SW 1271 (cell line): Measurements from ENCODE around the gene UBE2E2.

ENCODE experiments used
- DNase-seq, 2 experiments: peaks; one replicate each; lab custom pipeline; 2025; lab: John Stamatoyannopoulos, UW

Gene UBE2E2

DNA sequence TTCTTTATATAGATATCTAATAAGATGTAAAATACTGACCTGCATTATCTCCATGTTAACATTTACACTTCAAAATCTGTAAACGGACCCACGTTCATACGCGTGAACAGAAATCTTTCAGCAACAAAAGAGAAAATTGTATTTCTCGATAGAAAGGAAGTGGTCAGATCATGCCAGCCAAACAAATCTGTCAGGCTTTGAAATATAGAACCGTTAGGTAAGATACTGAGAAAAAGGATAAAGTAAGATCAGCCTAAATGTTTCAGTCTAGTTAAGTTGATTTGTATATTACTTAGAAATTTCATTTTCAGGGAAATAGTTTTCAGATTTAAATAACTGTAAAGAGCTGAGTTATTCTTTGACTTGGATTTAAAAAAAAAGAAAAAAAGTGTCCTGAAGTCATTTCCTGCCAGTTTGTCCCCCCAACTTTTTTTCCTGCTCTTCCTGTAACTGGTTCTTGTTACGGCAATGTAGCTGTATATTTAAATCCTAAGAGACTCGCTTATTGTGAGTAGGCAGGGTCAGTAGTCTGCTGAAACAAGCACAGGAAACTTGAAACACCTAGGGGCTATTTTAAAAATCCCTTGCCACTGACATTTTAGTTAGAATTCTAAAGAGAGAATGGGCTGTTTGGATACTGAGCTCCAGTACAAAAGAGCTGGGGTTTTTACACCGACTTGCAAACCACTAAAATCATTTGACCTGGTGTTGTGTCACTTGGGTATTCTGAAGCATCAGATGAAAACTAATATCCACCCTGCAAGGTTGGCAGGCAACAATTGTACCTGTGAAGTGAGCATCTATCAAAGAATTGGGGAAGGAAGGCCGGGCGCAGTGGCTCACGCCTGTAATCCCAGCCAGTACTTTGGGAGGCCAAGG is 237.5 kb downstream of the UBE2E2 start:
- no peak for DNase-seq

DNA sequence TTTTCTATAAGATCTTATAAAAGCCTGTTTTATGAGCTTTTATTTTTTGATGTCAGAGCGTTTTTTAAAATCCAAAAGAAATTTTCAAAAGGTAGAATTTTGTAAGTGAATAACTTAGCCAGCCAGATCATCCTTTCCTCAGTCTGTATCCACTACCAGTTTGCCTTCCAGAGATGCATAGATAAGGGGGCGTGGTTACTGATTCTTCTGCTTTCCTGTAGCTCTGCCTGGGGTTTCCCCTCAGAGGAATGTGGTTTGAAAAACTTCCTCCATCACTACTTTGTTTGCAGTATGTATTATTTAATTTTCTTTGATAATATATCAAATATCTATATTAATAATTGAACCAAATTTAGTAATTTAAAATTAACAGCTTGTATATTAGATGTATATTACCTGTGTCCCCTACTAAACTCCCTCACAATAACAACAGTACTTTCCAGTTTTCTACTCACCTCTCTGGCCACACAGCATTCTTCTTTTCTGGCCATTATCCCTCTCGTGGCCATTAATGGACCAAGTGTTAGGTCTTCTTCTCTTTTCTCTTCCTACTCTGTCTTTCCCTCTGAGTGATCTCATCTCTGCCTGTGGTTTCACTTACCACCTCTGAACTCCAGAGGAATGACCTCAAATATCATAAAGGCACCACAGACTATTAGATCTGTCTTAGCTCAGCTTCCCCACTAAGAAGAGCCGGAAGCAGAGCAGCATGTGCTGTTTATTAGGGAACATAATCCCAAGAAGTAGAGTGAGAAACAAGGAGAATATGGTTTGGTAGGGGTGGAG is 239.7 kb downstream of the UBE2E2 start:
- DNase-seq = no peak

DNA sequence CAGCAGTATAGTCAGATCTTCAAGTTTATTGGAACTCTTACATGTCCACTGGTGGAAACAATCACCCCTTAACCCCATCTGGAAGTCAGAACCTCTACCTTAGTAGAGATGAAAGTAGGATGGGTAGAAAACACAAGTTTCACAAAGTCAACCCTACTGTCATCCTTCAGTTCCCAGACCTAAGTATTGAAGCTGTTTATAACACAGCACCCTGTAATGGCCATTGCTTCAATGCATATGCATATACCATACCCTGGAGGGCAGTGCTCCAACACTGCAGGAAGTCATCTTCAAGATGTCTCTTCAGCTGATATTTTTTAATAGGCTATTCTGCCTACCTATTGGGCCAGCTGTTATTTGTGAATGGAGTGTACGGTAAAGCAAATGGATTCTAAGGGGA is 241.3 kb downstream of the UBE2E2 start:
- DNase-seq = no peak

DNA sequence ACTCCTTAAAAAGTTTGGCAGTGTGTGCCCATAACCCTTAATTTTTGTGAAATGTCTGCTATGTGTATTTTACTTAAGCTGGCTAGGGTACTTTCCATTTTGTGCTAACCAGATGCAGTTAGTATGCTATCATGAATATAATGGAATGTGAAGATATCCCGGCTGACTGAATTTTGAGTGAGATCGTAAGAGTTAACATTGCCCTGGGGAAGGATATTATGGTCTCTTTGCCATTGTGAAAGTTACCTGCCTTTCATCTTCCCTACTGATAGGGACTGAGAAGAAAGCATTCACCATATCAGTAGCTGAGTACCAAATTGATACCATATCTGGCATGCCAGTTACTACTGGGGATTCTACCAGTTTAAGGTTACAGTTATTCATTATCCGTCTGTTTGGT is 243.2 kb downstream of the UBE2E2 start:
- DNase-seq = no peak

GRCh38 chr3:23448998-23449537 is 245.9 kb downstream of the UBE2E2 start:
- no peak for DNase-seq

DNA sequence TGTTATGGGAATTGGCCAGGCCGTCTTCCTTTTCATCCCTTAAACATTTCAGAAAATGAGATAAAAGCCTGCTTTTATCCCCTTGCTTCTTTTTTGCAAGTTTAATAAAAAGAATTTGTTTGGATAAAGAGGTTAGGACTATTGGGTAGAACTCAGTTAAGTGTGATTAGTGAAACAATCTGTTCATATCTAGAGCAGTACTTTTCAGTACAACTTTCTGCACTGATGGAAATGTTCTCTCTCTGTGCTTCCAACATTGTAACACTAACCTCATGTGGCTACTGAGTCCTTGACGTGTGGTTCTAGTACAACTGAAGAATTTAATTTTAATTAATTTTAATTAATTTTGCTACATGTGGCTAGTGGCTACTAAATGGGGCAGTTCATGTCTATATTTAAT is 246.9 kb downstream of the UBE2E2 start:
- no peak for DNase-seq

DNA sequence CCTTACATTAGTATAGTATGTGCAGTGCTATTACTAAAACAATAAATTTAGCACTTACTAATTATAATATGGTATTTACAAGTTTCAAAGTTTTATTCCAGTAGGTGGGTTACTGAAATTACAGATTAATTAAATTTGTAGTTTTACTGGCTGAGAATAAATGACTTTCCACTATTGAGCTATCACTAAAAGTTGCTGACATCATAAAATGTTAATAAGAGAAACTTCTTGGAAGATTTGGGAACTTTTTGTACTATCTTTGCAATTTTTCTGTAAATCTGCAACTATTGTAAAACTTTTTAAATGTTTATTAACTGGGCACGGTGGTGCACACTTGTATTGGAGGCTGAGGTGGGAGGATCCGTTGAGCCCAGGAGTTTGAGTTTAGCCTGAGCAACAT is 247.7 kb downstream of the UBE2E2 start:
- DNase-seq = no peak

DNA sequence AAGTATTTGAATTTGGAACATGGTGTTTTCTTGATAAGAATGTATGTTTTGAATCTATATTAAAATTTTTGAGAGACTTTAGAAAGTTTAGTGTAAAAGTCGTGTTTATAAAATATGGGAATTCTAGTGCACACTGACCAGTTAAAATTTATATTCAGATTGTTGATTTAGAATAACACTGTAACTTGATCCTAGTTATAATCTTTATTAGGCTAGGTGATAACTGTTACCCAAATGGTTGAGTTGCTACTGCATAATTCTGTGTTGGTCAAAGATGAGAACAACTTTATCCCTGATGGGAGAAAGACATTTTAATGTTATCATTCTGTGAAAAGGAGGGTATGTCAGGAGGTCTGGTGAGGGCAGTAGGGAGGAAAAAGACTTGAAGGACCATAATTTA is 249.3 kb downstream of the UBE2E2 start:
- DNase-seq = no peak

DNA sequence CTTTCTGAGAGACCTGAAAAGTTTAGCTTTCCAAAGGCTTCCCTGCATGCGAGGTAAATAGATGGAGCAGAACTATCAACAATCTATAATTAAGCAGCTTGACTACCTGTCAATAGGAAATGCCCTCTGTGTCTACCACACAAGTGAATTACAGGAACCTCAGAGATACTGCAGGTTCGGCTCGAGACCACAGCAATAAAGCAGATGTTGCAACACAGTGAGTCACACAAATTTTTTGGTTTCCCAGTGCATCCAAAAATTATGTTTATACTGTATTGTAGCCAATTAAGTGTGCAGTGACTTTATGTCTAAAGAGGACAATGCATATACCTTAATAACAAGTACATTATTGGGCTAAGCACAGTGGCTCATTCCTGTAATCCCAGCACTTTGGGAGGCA is 252.0 kb downstream of the UBE2E2 start:
- DNase-seq = no peak

DNA sequence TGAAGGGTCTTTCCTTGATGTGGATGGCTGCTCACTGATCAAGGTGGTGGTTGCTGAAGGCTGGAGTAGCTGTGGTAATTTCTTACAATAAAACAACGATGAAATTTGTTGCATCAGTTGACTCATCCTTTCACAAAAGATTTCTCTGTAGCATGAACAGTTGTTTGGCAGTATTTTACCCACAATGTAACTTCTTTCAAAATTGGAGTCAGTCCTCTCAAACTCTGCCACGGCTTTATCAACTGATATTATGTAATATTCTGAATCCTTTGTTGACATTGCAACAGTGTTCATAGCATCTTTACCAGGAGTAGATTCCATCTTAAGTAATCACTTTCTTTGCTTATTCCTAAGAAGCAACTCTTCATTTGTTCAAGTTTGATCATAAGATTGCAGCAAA is 252.6 kb downstream of the UBE2E2 start:
- DNase-seq = no peak

DNA sequence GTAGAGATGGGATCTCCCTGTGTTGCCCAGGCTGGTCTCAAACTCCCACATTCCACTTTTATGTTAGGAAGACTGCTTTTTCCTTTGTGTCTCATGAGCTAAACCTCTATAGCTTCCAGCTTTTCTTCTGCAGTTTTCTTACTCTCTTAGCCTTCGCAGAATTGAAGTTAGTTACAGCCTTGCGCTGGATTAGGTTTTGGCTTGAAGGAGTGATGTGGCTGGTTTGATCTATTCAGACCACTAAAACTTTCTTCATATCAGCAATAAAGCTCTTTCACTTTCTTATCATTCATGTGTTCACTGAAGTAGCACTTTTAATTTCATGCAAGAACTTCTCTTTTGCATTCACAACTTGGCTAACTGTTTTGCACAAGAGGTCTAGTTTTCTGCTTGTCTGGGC is 254.6 kb downstream of the UBE2E2 start:
- no peak for DNase-seq

GRCh38 chr3:23459465-23459864 is 256.3 kb downstream of the UBE2E2 start:
- no peak for DNase-seq

DNA sequence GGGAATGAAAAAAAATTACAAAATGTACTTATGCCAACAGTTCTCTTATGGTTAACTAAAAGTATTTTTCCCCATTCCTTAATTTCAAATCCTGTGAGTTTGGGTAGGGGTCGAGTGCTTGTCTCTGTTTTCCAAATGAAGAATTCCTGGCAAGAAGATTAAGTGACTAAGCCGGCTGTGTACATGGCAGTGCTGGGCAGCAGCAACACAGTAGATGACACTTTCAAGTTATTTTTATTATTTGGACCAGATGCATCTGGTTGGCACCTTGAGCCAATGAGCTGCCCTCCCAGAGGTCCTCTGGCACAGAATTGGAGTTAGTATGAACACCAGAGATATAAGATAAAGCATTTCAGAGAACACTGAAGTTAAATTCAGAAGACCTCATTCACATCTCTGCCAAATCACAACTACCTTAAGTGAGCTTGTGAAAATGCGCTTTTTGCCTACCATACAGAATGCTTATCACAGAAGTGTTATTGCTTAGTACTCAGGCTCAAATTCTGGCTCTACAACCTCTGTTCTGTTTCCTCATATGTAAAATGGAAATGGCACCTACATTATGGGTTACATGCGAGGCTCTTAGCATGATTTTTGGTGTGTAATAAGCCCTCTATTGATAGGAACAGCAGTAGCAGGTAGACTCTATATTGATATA is 256.9 kb downstream of the UBE2E2 start:
- no peak for DNase-seq

- no peak for DNase-seq
These were observed 257.9 kb downstream of the UBE2E2 start for GRCh38 chr3:23461069-23461468.

DNA sequence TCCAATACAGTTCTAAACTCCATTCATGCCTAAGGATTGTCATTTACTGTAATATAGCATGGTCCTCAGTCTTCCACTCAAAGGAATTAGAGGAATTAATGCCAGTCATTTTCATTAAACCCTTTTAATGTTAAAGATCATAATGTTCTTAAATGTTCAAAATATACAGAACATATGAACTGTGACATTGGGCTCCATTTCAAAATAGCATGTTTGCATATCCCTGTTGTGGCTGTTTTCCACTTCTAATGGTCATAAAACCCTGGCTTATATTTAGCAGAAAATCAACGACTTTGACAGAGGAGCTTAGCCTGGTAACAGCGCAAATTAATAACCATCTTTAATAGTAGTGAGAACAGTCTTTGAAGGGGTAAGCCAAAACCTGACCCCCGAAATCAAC is 260.7 kb downstream of the UBE2E2 start:
- no peak for DNase-seq

DNA sequence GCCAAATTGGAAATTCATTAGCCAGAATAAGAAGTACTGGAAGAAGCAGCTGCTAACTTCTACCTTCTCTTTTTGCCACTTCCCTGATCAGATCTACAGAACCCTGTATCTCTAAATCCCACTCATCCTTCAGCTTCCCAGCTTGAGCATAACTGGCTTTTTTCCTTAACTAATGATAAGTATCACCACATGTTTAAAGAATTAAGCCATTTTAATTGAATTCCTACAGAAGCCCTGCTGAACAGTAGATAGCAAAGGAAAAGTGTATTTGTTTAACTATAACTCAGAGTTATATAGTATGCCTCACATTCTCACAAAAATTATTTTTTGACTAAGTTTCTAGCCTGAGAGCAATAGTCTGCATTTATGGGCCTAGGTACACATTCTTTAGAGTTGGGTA is 262.4 kb downstream of the UBE2E2 start:
- DNase-seq = no peak

DNA sequence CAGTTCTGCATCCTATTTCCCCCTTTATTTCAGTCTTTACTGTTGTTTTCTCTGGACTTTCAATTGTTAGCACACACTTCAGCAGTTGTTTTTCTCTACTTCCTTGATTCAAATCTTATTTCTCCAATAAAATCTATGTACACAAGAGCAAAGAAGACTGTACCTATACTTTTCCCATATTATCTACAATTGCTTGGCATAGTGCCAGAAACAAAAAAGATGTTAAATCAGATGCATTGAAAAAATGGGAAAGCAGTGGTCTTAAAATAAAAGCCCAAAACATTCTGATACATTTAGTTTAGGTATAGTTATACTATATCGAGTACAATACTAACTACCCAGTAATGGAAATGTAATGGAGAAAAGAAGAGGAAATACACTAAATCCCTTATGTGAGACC is 265.1 kb downstream of the UBE2E2 start:
- no peak for DNase-seq

DNA sequence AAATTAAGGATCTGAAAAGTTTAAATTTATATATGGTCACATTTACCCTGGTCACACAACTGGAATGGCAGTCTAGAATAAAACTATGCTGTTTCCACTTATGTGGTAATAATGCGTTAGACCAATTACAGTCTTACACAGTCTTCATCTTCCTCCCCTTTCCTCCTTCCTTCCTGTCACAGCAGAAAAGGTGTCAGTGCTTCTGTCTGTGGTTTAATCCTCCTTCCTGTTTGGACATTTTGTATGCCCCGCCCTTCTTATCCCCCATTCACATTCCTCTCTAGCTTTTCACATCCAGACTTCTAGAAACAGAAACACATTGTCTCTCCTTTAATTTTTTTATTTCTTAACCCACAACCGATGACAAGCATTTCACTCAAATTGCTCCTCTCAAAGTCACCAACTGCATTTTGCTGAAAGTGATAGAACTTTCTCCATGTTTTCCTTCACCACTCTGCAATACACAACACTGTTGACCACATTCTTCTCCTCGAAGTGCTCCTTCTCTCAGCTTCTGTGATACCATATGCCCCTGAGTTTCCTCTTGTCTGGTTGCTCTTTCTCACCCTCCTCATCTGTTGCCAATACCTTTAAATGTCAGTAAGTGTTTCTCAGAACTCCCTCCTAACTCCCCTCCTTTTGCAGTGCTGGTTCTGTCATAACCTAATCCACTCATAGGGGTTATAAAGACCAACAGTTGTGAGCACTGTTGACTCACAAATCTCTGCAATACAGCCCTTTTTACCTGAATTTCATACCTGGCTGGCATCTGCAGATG is 271.6 kb downstream of the UBE2E2 start:
- DNase-seq = no peak

GRCh38 chr3:23475446-23475845 is 272.3 kb downstream of the UBE2E2 start:
- no peak for DNase-seq

DNA sequence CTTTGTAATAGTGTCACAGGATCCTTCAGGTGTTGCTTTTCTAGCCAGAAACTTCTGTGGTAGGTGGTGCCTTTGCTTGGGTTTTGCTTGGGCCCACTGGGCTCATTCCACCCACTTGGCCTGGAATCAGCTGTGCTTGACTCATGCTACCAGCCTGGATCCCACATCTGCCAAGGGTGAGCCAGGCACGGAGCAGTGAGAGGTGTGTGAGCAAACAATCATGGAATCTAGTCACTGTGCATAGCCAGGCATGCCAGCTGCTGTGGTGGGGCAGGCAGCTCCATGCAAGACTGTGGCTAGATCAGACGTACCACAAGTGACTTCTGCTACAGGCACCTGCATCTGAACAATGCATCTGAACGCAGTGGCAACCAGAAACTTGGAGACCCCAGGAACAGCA is 275.9 kb downstream of the UBE2E2 start:
- no peak for DNase-seq

DNA sequence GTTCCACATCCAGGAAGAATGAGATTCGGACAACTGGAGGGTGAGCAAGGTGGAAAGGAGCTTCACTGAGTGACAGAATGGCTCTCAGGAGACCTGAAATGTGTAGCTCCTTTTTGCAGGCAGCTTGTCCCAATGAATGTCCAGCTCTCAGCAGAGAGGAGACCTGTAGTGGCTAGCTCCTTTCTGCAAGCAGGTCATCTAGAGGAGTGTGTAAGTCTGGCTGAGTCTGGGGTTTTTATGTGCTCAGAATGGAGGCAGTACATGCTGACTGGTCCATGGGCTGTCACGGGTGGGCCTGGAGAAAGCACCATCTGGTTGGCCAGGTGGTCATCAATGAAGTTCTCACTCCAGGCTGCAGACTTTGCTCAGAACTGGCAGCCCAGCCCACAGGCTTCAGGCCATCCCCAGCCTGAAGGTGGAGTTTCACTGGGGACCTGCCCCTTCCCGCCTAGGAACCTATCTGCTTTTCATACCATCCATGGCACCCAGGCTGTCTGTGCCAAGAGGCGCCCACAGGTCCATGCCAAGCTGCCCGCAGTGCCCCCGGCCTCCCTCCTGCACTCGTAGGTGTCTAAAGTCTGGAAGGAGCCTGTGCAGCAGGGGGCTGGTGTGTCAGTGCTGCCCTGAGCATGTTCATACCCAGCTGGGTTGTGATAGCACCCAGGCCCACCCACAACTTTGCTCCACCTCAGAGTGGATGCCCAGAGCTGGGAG is 276.6 kb downstream of the UBE2E2 start:
- no peak for DNase-seq
